K562 (cell line): Measurements from ENCODE around the gene PDLIM7. TPM values are rescaled to one million over a fixed set of nuclear protein-coding genes. Genes with fewer than 3 reads are reported as not detected.

Source experiments
- EGR1 ChIP-seq: fragments of 450-650 bp; conservative IDR thresholded peaks from 2 replicates; pipeline ENCODE4 v1.6.1; 2017; ENCODE audit warnings: mild to moderate bottlenecking
- HDAC1 ChIP-seq, 2 experiments: fragments of 450-650 bp; IDR thresholded peaks; 2 replicates each; pipeline ENCODE4 v1.6.1; 2016 to 2017; ENCODE audit warnings: inconsistent platforms in 1 of 2, mild to moderate bottlenecking in 1 of 2, moderate library complexity in 1 of 2
- HES1 ChIP-seq: fragments of 450-650 bp; IDR thresholded peaks from 2 replicates; pipeline ENCODE4 v1.6.1; 2016; ENCODE audit warnings: low read depth, mild to moderate bottlenecking, moderate library complexity
- MBD2 ChIP-seq: sonication (generic); IDR thresholded peaks from 2 replicates; pipeline ENCODE4 v1.6.1; 2016; ENCODE audit warnings: low read depth, borderline replicate concordance
- NFIX ChIP-seq: fragments of 250-450 bp; sonication (Bioruptor Pico); IDR thresholded peaks from 2 replicates; pipeline ENCODE4 v1.4.0; 2020; ENCODE audit warnings: low read depth, mild to moderate bottlenecking, moderate library complexity
- PCBP2 ChIP-seq: fragments of 200-400 bp; formaldehyde crosslinking; IDR thresholded peaks from 2 replicates; pipeline ENCODE4 v1.6.1; 2018; ENCODE audit warnings: low read length, low read depth, mild to moderate bottlenecking, moderate library complexity; ENCODE audit not compliant: poor library complexity, severe bottlenecking
- POLR2AphosphoS2 ChIP-seq: IDR thresholded peaks from 2 replicates; pipeline ENCODE4 v1.6.1; 2012; ENCODE audit warnings: low read length, improper control_type of control experiment
- PURB ChIP-seq: sonication (generic); formaldehyde crosslinking; IDR thresholded peaks from 2 replicates; pipeline ENCODE4 v1.9.0; 2021; ENCODE audit warnings: low read depth, mild to moderate bottlenecking, missing genetic modification reagents
- SMARCA5 ChIP-seq: fragments of 450-650 bp; IDR thresholded peaks from 2 replicates; pipeline ENCODE4 v1.6.1; 2016
- U2AF2 ChIP-seq: fragments of 200-400 bp; formaldehyde crosslinking; optimal IDR thresholded peaks from 2 replicates; pipeline ENCODE3; 2017; ENCODE audit warnings: low read depth, mild to moderate bottlenecking, low read length
- ZNF121 ChIP-seq: sonication (generic); formaldehyde crosslinking; conservative IDR thresholded peaks from 2 replicates; pipeline ENCODE4 v1.8.0; 2022; ENCODE audit warnings: missing genetic modification reagents
- polyA plus RNA-seq, 8 experiments: library from polyadenylated mRNA; depleted of rRNA in 4 of 8; stranded (reverse) in 5 of 8; unstranded in 3 of 8; fragments of >200 nt; fragmentation: Nextera tagmentation in 2 of 8; fragmentation: Illumina TruSeq in 1 of 8; extraction: Ambion mirVana in 2 of 8; extraction: Trizol in 1 of 8; gene quantifications; 2 replicates each; pipeline versions ENCODE4 v1.2.1 to v1.2.3, GENCODE V29; 2011 to 2014; ENCODE audit warnings: inconsistent platforms in 1 of 8, missing spikeins in 1 of 8
- total RNA-seq, 7 experiments: library from RNA; depleted of rRNA in 6 of 7; stranded (reverse); fragments of >200 nt in 6 of 7; fragmentation: Illumina TruSeq in 2 of 7; extraction: Trizol in 2 of 7; gene quantifications; 2 replicates each; pipeline versions ENCODE4 v1.2.1 to v1.2.3, GENCODE V29; 2011 to 2021; ENCODE audit warnings: low replicate concordance in 1 of 7
- TF ChIP-seq, protein P1 (sequence below): fragments of 450-650 bp; IDR thresholded peaks from 2 replicates; pipeline ENCODE4 v1.6.1; 2016; ENCODE audit warnings: mild to moderate bottlenecking, moderate library complexity

PDLIM7 gene
- total and polyA plus RNA-seq, 9 of the 15 experiments (the other 6 are each of a cell fraction or from before 2014, with no cell fraction given), result 2.1 to 124 (median 32.6) TPM

DNA sequence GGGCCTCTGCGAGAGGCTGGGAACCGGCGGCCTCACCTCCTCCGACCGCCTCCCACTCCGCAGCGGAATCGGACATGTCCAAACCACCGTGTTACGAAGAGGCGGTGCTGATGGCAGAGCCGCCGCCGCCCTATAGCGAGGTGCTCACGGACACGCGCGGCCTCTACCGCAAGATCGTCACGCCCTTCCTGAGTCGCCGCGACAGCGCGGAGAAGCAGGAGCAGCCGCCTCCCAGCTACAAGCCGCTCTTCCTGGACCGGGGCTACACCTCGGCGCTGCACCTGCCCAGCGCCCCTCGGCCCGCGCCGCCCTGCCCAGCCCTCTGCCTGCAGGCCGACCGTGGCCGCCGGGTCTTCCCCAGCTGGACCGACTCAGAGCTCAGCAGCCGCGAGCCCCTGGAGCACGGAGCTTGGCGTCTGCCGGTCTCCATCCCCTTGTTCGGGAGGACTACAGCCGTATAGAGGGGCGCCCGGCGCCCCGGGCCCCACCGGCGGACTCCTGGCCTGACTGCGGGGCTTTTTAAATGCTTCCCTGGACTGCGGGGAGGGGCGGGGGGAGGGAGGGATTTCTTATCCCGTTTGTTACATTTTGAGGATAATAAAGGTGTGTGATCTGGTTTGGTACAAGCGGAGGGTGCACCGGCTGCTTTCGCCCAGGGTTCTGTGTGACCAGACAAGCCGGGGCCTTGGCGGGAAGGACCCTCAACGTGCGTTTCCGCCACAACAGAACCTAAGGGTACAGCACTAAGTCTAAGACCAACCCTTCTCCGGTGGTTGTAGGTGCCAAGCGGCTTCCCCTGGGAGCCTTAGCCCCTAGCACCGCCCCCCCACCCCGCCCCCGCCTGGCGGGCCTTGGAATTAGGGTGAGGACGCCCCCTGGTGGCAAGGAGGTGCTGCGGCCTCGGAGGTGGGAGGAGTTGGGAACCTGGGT is 41.5 kb downstream of the PDLIM7 start (continued):
- TF ChIP-seq, protein P1, sequence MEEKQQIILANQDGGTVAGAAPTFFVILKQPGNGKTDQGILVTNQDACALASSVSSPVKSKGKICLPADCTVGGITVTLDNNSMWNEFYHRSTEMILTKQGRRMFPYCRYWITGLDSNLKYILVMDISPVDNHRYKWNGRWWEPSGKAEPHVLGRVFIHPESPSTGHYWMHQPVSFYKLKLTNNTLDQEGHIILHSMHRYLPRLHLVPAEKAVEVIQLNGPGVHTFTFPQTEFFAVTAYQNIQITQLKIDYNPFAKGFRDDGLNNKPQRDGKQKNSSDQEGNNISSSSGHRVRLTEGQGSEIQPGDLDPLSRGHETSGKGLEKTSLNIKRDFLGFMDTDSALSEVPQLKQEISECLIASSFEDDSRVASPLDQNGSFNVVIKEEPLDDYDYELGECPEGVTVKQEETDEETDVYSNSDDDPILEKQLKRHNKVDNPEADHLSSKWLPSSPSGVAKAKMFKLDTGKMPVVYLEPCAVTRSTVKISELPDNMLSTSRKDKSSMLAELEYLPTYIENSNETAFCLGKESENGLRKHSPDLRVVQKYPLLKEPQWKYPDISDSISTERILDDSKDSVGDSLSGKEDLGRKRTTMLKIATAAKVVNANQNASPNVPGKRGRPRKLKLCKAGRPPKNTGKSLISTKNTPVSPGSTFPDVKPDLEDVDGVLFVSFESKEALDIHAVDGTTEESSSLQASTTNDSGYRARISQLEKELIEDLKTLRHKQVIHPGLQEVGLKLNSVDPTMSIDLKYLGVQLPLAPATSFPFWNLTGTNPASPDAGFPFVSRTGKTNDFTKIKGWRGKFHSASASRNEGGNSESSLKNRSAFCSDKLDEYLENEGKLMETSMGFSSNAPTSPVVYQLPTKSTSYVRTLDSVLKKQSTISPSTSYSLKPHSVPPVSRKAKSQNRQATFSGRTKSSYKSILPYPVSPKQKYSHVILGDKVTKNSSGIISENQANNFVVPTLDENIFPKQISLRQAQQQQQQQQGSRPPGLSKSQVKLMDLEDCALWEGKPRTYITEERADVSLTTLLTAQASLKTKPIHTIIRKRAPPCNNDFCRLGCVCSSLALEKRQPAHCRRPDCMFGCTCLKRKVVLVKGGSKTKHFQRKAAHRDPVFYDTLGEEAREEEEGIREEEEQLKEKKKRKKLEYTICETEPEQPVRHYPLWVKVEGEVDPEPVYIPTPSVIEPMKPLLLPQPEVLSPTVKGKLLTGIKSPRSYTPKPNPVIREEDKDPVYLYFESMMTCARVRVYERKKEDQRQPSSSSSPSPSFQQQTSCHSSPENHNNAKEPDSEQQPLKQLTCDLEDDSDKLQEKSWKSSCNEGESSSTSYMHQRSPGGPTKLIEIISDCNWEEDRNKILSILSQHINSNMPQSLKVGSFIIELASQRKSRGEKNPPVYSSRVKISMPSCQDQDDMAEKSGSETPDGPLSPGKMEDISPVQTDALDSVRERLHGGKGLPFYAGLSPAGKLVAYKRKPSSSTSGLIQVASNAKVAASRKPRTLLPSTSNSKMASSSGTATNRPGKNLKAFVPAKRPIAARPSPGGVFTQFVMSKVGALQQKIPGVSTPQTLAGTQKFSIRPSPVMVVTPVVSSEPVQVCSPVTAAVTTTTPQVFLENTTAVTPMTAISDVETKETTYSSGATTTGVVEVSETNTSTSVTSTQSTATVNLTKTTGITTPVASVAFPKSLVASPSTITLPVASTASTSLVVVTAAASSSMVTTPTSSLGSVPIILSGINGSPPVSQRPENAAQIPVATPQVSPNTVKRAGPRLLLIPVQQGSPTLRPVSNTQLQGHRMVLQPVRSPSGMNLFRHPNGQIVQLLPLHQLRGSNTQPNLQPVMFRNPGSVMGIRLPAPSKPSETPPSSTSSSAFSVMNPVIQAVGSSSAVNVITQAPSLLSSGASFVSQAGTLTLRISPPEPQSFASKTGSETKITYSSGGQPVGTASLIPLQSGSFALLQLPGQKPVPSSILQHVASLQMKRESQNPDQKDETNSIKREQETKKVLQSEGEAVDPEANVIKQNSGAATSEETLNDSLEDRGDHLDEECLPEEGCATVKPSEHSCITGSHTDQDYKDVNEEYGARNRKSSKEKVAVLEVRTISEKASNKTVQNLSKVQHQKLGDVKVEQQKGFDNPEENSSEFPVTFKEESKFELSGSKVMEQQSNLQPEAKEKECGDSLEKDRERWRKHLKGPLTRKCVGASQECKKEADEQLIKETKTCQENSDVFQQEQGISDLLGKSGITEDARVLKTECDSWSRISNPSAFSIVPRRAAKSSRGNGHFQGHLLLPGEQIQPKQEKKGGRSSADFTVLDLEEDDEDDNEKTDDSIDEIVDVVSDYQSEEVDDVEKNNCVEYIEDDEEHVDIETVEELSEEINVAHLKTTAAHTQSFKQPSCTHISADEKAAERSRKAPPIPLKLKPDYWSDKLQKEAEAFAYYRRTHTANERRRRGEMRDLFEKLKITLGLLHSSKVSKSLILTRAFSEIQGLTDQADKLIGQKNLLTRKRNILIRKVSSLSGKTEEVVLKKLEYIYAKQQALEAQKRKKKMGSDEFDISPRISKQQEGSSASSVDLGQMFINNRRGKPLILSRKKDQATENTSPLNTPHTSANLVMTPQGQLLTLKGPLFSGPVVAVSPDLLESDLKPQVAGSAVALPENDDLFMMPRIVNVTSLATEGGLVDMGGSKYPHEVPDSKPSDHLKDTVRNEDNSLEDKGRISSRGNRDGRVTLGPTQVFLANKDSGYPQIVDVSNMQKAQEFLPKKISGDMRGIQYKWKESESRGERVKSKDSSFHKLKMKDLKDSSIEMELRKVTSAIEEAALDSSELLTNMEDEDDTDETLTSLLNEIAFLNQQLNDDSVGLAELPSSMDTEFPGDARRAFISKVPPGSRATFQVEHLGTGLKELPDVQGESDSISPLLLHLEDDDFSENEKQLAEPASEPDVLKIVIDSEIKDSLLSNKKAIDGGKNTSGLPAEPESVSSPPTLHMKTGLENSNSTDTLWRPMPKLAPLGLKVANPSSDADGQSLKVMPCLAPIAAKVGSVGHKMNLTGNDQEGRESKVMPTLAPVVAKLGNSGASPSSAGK, result no peak
- TF ChIP-seq MBD2, result no peak; the same call in 1 of the 2 replicates
- TF ChIP-seq HES1, result no peak
- TF ChIP-seq POLR2AphosphoS2, result peak; percentile 95
- no peak for TF ChIP-seq PCBP2
- TF ChIP-seq HDAC1 (IDR thresholded peaks at IDR 0.05), result peak in 1 of 2 experiments; percentile 20; a peak in 1 of 4 replicates
- peak; percentile 91 for TF ChIP-seq EGR1
- no peak for TF ChIP-seq U2AF2
- TF ChIP-seq SMARCA5, result no peak
- TF ChIP-seq NFIX, result no peak
- no peak for TF ChIP-seq ZNF121 (CRISPR knock-in tag)
- no peak for TF ChIP-seq PURB (CRISPR knock-in tag)
